CD4-positive, alpha-beta T cell treated with Interferon alpha-2 for 1 hour (primary cell): Measurements from ENCODE around the gene PCNX3.
"Not testable (repeated sequence)": the region's sequence is repeated elsewhere in the genome, so short reads cannot be mapped to it uniquely, and the experiment has no call there.

Source experiments
- DNase-seq, 2 donors: peaks; one replicate each; pipeline ENCODE4 v3.0.0-alpha.2; 2020 to 2022

The PCNX3 gene

GRCh38 chr11:65620666-65621065 is 5.1 kb downstream of the PCNX3 start:
- DNase-seq = no peak

GRCh38 chr11:65621460-65621859 is 5.9 kb downstream of the PCNX3 start:
- no peak for DNase-seq

GRCh38 chr11:65622011-65622410 is 6.4 kb downstream of the PCNX3 start:
- no peak for DNase-seq

GRCh38 chr11:65623177-65623576 is 7.6 kb downstream of the PCNX3 start:
- DNase-seq = no peak

- no peak for DNase-seq
Measured at GRCh38 chr11:65623852-65624616, 8.5 kb downstream of the PCNX3 start.

GRCh38 chr11:65624931-65625627 is 9.5 kb downstream of the PCNX3 start:
- DNase-seq = no peak

GRCh38 chr11:65625628-65626342 is 10.2 kb downstream of the PCNX3 start:
- DNase-seq = peak; percentile 67 to 70

- DNase-seq = no peak
Measured at GRCh38 chr11:65627202-65627601, 11.6 kb downstream of the PCNX3 start.

- no peak for DNase-seq
Measured at GRCh38 chr11:65629579-65629978, 14.0 kb downstream of the PCNX3 start.

- no peak for DNase-seq
Measured at GRCh38 chr11:65630215-65630614, 14.6 kb downstream of the PCNX3 start.

- no peak for DNase-seq
Measured at GRCh38 chr11:65633390-65634108, 18.0 kb downstream of the PCNX3 start.

- DNase-seq = no peak
Measured at GRCh38 chr11:65634109-65634436, 18.5 kb downstream of the PCNX3 start.

GRCh38 chr11:65634440-65634839 is 18.9 kb downstream of the PCNX3 start:
- DNase-seq = no peak

- DNase-seq = no peak
Measured at GRCh38 chr11:65634905-65635731, 19.5 kb downstream of the PCNX3 start.

- no peak for DNase-seq
Measured at GRCh38 chr11:65636108-65637031, 20.8 kb downstream of the PCNX3 start.

GRCh38 chr11:65637032-65637557 is 21.5 kb downstream of the PCNX3 start:
- no peak for DNase-seq

- DNase-seq = peak; percentile 65 to 81
Measured at GRCh38 chr11:65637794-65638419, 22.3 kb downstream of the PCNX3 start, which contains the start of gene SIPA1. TSS of gene SIPA1 (plus strand) at chr11:65638101. CDS start at chr11:65640922, 2,821 bp downstream.

- DNase-seq = not testable (repeated sequence)
Measured at GRCh38 chr11:65639228-65639597, 23.6 kb downstream of the PCNX3 start.

GRCh38 chr11:65639623-65640482 is 24.3 kb downstream of the PCNX3 start:
- DNase-seq = peak; percentile 87 to 92
